GM19467 (cell line): ENCODE data around the gene EML4.
A peak's percentile ranks its signal among the peaks of the same experiment; 100 is the strongest.
"Not testable (repeated sequence)": the region's sequence is repeated elsewhere in the genome, so short reads cannot be mapped to it uniquely, and the experiment has no call there.

ENCODE experiments used
- ATAC-seq: cut with Tn5 transposase; IDR thresholded peaks from one replicate; pipeline ENCODE4 v1.9.1; 2021; ENCODE audit warnings: mild to moderate bottlenecking, moderate library complexity; ENCODE audit not compliant: unreplicated experiment

The EML4 gene

GRCh38 chr2:42248846-42249245 lies 79.7 kb downstream of the EML4 start:
- no peak for ATAC-seq

- ATAC-seq = no peak
Measured at GRCh38 chr2:42249284-42249683, 80.1 kb downstream of the EML4 start.

- no peak for ATAC-seq
Measured at GRCh38 chr2:42249887-42250286, 80.7 kb downstream of the EML4 start.

GRCh38 chr2:42250925-42251324 lies 81.8 kb downstream of the EML4 start:
- ATAC-seq = no peak

- ATAC-seq = no peak
Measured at GRCh38 chr2:42252464-42252863, 83.3 kb downstream of the EML4 start.

- no peak for ATAC-seq
Measured at GRCh38 chr2:42254186-42254895, 85.2 kb downstream of the EML4 start.

GRCh38 chr2:42256505-42256904 lies 87.4 kb downstream of the EML4 start:
- ATAC-seq = peak; percentile 76

- no peak for ATAC-seq
Measured at GRCh38 chr2:42261518-42262195, 92.5 kb downstream of the EML4 start.

GRCh38 chr2:42266236-42266635 lies 97.1 kb downstream of the EML4 start:
- no peak for ATAC-seq

- no peak for ATAC-seq
Measured at GRCh38 chr2:42267530-42267929, 98.4 kb downstream of the EML4 start.

GRCh38 chr2:42268528-42269151 lies 99.5 kb downstream of the EML4 start:
- ATAC-seq = no peak

- no peak for ATAC-seq
Measured at GRCh38 chr2:42270757-42271156, 101.6 kb downstream of the EML4 start.

GRCh38 chr2:42271246-42271645 lies 102.1 kb downstream of the EML4 start:
- ATAC-seq = not testable (repeated sequence)

GRCh38 chr2:42274863-42275262 lies 105.7 kb downstream of the EML4 start:
- ATAC-seq = no peak

- no peak for ATAC-seq
Measured at GRCh38 chr2:42281416-42282081, 112.4 kb downstream of the EML4 start.

- ATAC-seq = no peak
Measured at GRCh38 chr2:42284019-42284418, 114.9 kb downstream of the EML4 start.

- ATAC-seq = no peak
Measured at GRCh38 chr2:42286268-42286946, 117.3 kb downstream of the EML4 start.

- no peak for ATAC-seq
Measured at GRCh38 chr2:42288811-42289210, 119.7 kb downstream of the EML4 start.

- no peak for ATAC-seq
Measured at GRCh38 chr2:42289222-42289621, 120.1 kb downstream of the EML4 start.

GRCh38 chr2:42290005-42290404 lies 120.9 kb downstream of the EML4 start:
- ATAC-seq = no peak

- no peak for ATAC-seq
Measured at GRCh38 chr2:42293019-42293418, 123.9 kb downstream of the EML4 start.
